Medulla oblongata (tissue), 1 donor: ENCODE results near the gene GALNTL6.
A peak's percentile ranks its signal among the peaks of the same experiment; 100 is the strongest.

Source experiments
- DNase-seq: peaks from one replicate; pipeline ENCODE4 v3.0.0-alpha.2; 2015; ENCODE audit errors: extremely low spot score

GALNTL6 gene

DNA sequence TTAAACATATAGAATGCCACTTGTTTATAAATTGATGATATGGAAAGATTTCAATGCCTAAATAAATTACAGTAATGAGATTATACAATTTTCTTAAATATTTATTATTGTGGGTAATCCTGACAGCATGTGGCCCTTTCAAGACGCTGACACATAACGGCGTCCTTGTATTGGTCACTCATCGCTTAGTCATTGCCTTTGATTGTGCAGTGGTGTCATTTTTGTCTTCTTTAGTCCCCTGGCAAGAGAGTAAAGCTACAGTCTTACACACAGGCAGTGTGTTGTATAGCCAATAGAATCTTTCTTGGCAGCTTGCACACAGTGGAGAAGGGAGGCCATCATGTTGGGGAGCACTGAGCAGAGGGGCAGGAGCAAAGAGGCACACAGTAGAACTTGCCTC is 993.6 kb downstream of the GALNTL6 start:
- no peak for DNase-seq

GRCh38 chr4:172808196-172808595 is 995.0 kb downstream of the GALNTL6 start:
- DNase-seq = no peak

DNA sequence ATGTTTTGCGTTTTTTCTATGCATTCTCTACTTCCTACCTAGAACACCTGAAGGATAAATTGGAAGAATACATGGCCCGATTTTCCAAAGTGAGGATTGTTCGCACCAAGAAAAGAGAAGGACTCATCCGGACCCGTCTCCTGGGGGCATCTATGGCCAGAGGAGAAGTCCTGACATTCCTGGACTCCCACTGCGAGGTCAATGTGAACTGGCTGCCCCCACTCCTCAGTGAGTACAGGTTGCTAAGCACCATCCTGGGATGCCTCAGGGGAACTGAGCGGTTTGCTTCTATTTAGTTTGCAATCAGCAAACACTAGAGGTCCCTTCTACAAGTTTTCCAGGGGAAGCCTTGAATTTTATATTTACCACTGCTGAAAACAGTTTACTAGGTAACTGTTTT is 996.1 kb downstream of the GALNTL6 start:
- DNase-seq = no peak

DNA sequence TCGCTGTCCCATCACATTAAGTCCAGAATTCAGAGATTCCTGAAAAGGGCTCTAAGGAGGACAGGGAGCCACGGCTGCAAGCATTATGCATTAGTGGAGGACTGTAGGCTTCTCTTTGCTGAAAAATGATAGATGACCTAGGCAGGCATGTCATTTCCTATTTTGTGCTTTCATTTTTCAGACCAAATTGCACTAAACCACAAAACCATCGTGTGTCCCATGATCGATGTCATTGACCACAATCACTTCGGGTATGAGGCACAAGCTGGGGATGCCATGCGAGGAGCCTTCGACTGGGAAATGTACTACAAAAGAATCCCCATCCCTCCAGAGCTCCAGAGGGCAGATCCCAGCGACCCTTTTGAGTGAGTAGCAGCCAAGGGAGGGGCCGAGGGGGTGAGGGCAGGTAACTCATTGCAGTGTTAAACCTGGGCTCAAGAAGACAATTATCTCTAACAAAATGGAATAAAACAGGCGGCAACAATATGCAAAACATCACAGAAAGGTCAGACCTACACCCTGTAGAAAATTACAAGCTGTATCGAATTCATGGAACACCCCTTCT is 1000.2 kb downstream of the GALNTL6 start:
- DNase-seq = no peak

DNA sequence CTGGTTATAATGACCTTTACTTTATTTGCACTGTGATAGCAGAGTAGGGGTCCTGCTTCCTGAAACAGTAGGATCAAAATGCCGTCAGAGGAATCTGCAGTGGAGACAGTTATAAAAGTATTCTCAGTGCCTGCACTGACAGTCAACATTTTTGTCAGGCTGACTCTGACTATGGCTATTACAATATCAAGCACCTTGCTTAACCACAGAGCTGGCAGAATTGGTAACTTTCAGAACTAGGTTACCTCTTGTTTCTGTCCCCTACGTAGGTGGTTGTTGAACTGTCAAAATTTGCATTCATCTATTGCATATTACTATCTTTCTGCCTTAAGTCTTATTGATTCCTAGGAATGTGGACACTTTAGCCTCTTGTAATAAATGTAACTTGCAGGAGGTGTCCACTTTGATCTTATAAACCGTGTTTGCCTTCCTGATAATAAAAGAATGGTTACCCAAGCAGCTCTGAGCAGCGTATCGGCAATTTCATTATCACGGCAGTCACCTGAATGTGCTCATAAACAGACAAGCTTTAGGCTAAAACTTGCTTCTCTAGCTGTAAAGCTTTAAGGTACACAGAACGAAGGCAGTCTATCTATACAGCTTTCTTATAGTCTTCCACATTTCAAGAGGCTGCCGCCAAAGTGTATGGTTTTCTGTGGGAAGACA is 1002.4 kb downstream of the GALNTL6 start:
- DNase-seq = no peak

- no peak for DNase-seq
These were observed 1005.7 kb downstream of the GALNTL6 start for GRCh38 chr4:172818901-172819300.

- DNase-seq = no peak
These were observed 1006.1 kb downstream of the GALNTL6 start for GRCh38 chr4:172819353-172819752.

GRCh38 chr4:172822331-172822730 is 1009.1 kb downstream of the GALNTL6 start:
- no peak for DNase-seq

GRCh38 chr4:172826346-172826745 is 1013.1 kb downstream of the GALNTL6 start:
- DNase-seq = no peak

DNA sequence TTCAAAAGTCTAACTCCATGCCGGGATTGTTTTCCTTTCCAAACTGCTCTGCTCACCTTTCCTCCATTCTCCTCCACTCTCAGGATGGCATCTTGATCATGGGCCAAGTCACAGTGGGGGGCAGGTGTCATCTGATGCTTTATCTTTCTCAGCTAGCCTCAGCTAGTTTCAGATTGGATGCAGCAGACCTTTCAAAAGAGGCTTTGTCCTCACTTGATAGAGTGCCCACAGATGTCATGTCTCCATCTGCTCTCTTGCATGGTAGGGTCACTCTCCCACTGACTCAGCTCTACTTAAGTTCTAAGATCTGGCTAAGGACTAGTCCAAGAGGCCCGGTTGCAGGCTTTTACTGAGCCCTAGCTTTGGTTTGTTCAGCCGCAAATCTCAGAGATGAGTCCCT is 1013.7 kb downstream of the GALNTL6 start:
- DNase-seq = no peak

DNA sequence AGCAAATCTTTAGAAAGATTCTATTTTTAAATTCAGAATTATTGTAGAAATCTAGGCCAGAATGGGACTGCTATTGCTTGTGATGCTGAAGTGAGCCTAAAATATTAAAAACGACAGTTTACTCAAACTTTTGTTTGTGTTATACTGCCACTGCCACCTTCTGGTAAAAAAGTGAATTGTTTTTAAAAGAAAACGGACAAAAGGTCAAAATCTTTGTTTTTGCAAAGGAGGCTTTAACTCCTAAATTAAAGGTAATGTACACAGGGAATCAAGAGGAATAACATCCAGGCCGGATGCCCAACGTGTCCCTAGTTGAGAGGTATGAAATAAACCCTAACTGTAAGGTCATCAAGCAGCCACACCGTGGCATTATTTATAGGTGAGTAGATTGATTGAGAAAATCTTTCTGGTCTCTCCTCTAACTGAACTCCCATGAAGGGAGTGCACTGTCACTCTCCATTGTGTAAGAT is 1017.1 kb downstream of the GALNTL6 start:
- peak; percentile 38 for DNase-seq

- no peak for DNase-seq
These were observed 1023.5 kb downstream of the GALNTL6 start for GRCh38 chr4:172836661-172837060.

GRCh38 chr4:172838111-172838510 is 1024.9 kb downstream of the GALNTL6 start:
- DNase-seq = no peak

DNA sequence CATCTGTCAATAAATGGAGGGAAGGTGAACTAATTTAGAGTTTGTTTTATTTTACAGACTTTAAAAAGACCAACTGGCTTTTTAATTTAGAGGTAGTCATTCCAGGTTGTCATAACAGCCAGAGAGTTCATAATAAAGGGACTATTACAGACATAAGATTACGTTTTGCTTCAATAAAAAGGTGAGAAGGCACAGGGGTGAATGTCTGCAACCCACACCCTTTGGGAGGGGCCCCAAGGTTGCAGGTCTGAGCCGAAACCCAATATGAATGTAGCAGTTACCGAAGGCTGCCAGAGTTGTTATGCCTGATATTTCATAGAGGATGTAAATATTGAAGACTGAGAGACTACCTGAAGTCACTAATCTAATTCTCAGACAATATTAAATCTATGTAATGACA is 1025.7 kb downstream of the GALNTL6 start:
- DNase-seq = no peak

- peak; percentile 5 for DNase-seq
These were observed 1029.6 kb downstream of the GALNTL6 start for GRCh38 chr4:172842779-172843178.

DNA sequence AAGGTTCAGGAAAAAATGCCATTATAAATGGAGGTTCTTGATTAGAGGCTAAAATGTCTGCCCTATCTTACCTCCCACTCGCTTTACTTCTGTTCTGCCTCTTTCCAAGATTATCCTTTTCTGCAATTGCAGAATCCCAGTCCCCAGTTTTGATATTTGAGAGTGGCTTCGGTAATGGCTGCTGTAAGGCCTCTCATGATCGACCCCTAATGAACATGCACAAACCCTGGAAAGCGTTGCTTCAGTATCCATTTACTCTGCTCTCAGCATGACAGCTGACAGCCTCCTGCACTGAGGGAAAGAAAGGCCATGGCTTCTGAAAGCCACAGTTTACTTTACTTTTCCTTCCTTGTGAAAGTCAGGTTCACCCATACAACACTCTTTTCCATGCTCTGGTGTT is 1030.0 kb downstream of the GALNTL6 start:
- no peak for DNase-seq

DNA sequence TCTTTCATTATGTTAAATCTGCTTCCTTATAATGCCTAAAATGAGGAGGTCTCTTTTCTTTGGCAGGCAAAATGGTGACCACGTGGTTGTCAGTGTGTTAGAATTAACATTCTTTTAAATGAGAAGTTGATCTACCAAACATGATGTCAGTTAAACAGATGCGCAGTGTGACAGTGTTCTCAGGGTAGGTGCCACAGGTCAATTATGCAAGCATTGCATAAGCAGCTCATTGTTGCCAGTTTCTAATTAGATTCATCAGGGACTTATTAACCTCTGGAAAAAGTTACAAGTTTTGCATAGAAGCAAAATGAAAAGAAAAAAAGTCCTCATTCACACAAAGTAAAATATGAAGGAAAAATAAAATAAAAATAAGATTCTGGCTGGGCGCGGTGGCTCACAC is 1031.4 kb downstream of the GALNTL6 start:
- no peak for DNase-seq

GRCh38 chr4:172845281-172845680 is 1032.1 kb downstream of the GALNTL6 start:
- DNase-seq = no peak

- no peak for DNase-seq
These were observed 1037.6 kb downstream of the GALNTL6 start for GRCh38 chr4:172850838-172851237.

- no peak for DNase-seq
These were observed 1038.3 kb downstream of the GALNTL6 start for GRCh38 chr4:172851534-172851933.

DNA sequence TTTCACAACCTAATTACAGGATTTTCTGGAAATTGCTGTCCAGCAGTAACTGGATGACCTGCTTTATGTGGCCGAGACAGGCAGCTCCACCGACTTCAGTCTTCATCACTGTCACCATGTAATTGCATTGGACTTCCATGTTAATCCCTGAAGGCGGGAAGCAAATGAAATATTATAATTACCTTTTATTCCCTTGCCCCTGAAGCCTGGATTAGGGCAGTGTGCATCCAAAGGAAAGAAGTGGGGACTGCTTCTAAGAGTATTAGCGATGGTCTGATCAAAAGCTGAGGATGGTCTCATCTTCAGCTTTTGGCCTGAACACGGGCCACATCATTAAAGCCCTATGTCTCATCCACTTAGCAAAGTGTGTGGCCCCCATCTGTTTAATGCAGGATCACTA is 1043.8 kb downstream of the GALNTL6 start:
- no peak for DNase-seq

DNA sequence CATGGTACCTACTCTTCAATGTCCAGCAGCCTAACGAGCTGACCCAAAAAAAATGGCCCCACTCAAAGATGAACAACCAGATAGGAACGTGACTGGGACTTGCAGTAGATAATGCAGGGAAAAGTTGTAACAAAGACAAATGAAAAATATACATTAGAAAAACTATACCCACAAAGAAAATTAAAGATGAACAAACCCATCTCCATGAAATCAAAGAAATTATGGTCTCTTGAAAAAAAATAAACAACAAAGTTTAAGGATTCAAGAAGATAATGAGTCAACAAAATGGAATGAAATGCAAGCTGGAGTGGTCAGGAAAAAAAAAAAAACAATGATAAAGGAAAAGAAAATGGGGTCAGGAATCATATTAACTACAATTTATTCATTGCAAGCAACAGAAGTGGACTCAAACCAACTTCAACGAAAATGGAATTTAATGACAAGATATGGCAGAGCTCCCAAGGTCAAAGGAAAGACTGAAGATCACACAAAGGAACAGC is 1045.6 kb downstream of the GALNTL6 start:
- DNase-seq = no peak

- no peak for DNase-seq
These were observed 1051.9 kb downstream of the GALNTL6 start for GRCh38 chr4:172865103-172865502.
